ENCODE results near the gene NOP14. TPM values are rescaled to one million over a fixed set of nuclear protein-coding genes. Genes with fewer than 3 reads are reported as not detected.

The NOP14 gene
- total RNA-seq, 1 donor from 2014 or later, result 35.3 TPM

DNA sequence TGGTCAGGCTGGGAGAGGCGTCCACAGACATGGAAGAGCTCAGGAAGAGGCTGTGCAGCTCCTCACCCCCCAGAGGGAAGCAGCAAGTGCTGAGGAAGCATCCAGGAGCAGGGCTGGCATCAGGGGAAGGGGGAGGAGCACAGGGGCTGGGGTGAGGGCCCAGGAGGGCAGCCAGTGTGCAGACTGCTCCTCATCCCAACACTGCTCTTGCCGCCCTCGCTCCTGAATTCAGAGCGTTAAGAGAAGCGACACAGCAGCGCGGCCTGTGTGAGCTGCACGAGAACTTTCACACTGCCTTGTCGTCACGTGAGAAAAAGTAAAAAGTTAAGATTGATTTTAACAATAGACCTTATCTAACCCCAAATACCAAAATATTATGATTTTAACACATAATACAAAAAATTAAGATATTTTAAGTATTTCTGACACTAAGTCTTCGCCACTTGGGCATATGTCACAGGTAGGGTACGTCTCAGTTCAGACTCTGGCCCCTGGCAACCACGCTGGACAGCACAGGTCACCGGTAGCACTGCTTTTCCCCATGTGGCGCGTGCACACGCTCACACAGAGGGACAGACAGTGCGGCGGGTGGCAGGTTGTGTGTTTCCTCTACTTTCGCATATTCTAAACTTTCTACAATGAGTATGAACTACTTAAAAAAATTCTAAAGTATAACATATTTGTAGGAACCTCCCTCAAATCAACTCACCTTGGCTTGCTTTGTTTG lies 19.7 kb downstream of the NOP14 start:
- Histone ChIP-seq H3K4me3 (ENCODE audit: insufficient read depth, low read depth, low read length) (no peak overlapping the region), H2AFZ (ENCODE audit: low read depth, low read length) (no peak overlapping the region), H3K36me3 (ENCODE audit: insufficient read depth, low read length) (peaks cover 63% of the 10 kb centered on the region), H3K79me2 (ENCODE audit: insufficient read depth, low read length) (peaks cover 39% of the 10 kb centered on the region), H3K27me3 (ENCODE audit: insufficient read depth, low read length) (no peaks in the 10 kb centered on the region), H3K9me3 (ENCODE audit: insufficient read depth, low read depth, low read length) (peaks cover 4% of the 10 kb centered on the region), H3K27ac (ENCODE audit: low read depth, low read length) (no peak overlapping the region), H3K4me1 (ENCODE audit: insufficient read depth, low read length) (peaks cover 5% of the 10 kb centered on the region), H4K20me1 (ENCODE audit: insufficient read depth, low read length) (peaks cover 75% of the 10 kb centered on the region), H3K4me2 (ENCODE audit: low read length) (no peak overlapping the region), H3K9ac (ENCODE audit: low read length) (no peak overlapping the region)
- H3K4me3 Mint-ChIP-seq (ENCODE audit: unreplicated experiment), result no peak overlapping the region
- DNase-seq (ENCODE audit: low read depth), result no peak
- peaks cover 1% of the 10 kb centered on the region for H3K4me1 Mint-ChIP-seq (ENCODE audit: low read depth, unreplicated experiment)
- TF ChIP-seq, protein P1, sequence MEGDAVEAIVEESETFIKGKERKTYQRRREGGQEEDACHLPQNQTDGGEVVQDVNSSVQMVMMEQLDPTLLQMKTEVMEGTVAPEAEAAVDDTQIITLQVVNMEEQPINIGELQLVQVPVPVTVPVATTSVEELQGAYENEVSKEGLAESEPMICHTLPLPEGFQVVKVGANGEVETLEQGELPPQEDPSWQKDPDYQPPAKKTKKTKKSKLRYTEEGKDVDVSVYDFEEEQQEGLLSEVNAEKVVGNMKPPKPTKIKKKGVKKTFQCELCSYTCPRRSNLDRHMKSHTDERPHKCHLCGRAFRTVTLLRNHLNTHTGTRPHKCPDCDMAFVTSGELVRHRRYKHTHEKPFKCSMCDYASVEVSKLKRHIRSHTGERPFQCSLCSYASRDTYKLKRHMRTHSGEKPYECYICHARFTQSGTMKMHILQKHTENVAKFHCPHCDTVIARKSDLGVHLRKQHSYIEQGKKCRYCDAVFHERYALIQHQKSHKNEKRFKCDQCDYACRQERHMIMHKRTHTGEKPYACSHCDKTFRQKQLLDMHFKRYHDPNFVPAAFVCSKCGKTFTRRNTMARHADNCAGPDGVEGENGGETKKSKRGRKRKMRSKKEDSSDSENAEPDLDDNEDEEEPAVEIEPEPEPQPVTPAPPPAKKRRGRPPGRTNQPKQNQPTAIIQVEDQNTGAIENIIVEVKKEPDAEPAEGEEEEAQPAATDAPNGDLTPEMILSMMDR (IDR thresholded peaks at IDR 0.05; ENCODE audit: insufficient read depth, low read depth, low read length), result no peak
- TF ChIP-seq EZH2 (IDR thresholded peaks at IDR 0.05; ENCODE audit: insufficient read depth, low read length), result no peak
- H3K27ac Mint-ChIP-seq (ENCODE audit: unreplicated experiment), result no peak overlapping the region
- H3K36me3 Mint-ChIP-seq (ENCODE audit: low read depth, unreplicated experiment), result peaks cover 33% of the 10 kb centered on the region
- H3K9me3 Mint-ChIP-seq (ENCODE audit: unreplicated experiment), result no peaks in the 10 kb centered on the region
- no peaks in the 10 kb centered on the region for H3K27me3 Mint-ChIP-seq (ENCODE audit: low read depth, unreplicated experiment)
- no peak for FAIRE-seq

DNA sequence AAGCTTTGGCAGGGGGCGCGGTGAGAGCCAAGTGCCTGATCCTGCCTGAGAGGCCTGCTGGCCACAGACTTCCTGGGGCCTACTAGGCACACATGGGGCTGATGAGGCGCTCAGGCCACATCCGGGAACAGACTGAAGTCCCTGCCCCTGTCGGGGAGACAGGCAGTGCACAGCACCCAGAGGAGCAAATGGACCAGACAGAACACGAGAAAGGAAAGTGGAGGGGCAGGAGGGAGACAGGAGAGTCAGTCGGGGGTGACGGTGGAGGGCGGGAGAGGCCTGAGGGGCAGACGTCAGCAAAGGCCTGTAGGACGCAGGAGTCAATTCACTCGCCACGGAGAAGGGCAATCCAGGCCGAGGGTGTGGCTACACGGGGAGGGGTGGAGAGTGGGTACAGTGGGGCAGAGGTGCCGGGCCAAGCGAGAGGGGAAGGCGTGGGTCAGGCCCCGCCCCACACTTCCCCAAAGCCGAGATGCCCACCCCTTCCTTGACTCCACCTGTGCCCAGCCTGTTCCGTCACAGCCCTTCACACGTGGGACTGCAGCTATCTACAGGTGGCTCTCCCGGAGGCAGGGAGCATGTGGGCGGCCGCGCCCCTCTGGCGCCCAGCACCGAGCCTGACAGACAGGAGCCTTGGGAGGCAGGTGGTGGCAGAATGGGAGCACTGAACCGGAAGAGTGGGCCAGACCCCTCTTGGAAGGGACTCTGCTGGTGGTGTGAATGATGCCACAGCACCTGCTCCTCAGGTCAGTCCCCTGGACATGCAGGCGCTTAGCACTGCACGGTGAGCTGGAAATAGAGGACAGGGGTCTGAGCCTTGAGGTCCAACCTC lies 20.5 kb downstream of the NOP14 start:
- H3K27ac Mint-ChIP-seq (ENCODE audit: unreplicated experiment), result no peak overlapping the region
- H3K27ac ChIP-seq (ENCODE audit: low read depth, low read length), result no peak overlapping the region
- H3K4me1 Mint-ChIP-seq (ENCODE audit: low read depth, unreplicated experiment), result peaks cover 1% of the 10 kb centered on the region

More for the DNA sequence above, 20.5 kb downstream of the NOP14 start:
- Mint-ChIP-seq H3K4me3 (ENCODE audit: unreplicated experiment) (no peak overlapping the region), H3K27me3 (ENCODE audit: low read depth, unreplicated experiment) (no peaks in the 10 kb centered on the region), H3K9me3 (ENCODE audit: unreplicated experiment) (no peaks in the 10 kb centered on the region), H3K36me3 (ENCODE audit: low read depth, unreplicated experiment) (peaks cover 33% of the 10 kb centered on the region)
- DNase-seq (ENCODE audit: low read depth) (no peak), FAIRE-seq (no peak)
- Histone ChIP-seq H4K20me1 (ENCODE audit: insufficient read depth, low read length) (peaks cover 73% of the 10 kb centered on the region), H3K9me3 (ENCODE audit: insufficient read depth, low read depth, low read length) (peaks cover 4% of the 10 kb centered on the region), H3K4me3 (ENCODE audit: insufficient read depth, low read depth, low read length) (no peak overlapping the region), H3K9ac (ENCODE audit: low read length) (no peak overlapping the region), H2AFZ (ENCODE audit: low read depth, low read length) (no peak overlapping the region), H3K4me2 (ENCODE audit: low read length) (no peak overlapping the region), H3K36me3 (ENCODE audit: insufficient read depth, low read length) (peaks cover 62% of the 10 kb centered on the region), H3K79me2 (ENCODE audit: insufficient read depth, low read length) (peaks cover 38% of the 10 kb centered on the region), H3K27me3 (ENCODE audit: insufficient read depth, low read length) (no peaks in the 10 kb centered on the region), H3K4me1 (ENCODE audit: insufficient read depth, low read length) (peaks cover 5% of the 10 kb centered on the region)
- no peak for TF ChIP-seq EZH2 (IDR thresholded peaks at IDR 0.05; ENCODE audit: insufficient read depth, low read length)
- TF ChIP-seq, protein P1 (IDR thresholded peaks at IDR 0.05; ENCODE audit: insufficient read depth, low read depth, low read length), result no peak
